GM23338 (cell line): ENCODE data around the gene DNAJC12. TPM values are rescaled to one million over a fixed set of nuclear protein-coding genes. Genes with fewer than 3 reads are reported as not detected.
"Not testable (repeated sequence)": the region's sequence is repeated elsewhere in the genome, so short reads cannot be mapped to it uniquely, and the experiment has no call there.

Source experiments
- ATAC-seq: fragments of 200-7000 bp; cut with Tn5 transposase; 3 replicates; pipeline ENCODE4 v1.9.1; 2020
- DNase-seq: peaks from one replicate; pipeline ENCODE4 v3.0.0-alpha.2; 2015; ENCODE audit warnings: low spot score
- H2AFZ ChIP-seq: fragments of 200-600 bp; sonication (generic); 2 replicates; pipeline ENCODE4 v1.8.0; 2016; ENCODE audit warnings: antibody characterized with exemption, mild to moderate bottlenecking, moderate library complexity
- H3F3A ChIP-seq: fragments of 200-600 bp; sonication (generic); replicated peaks from 2 replicates; pipeline ENCODE4 v1.8.0; 2017; ENCODE audit warnings: antibody characterized with exemption, mixed run types, low read depth
- H3K27ac ChIP-seq: fragments of 200-600 bp; sonication (generic); 2 replicates; pipeline ENCODE4 v1.6.1; 2016; ENCODE audit warnings: low read depth
- H3K27me3 ChIP-seq: fragments of 200-600 bp; sonication (generic); 2 replicates; pipeline ENCODE4 v1.8.0; 2016; ENCODE audit warnings: mild to moderate bottlenecking, mixed run types, moderate library complexity; ENCODE audit not compliant: insufficient read depth
- H3K36me3 ChIP-seq: fragments of 200-600 bp; sonication (generic); 2 replicates; pipeline ENCODE4 v1.8.0; 2016; ENCODE audit warnings: mild to moderate bottlenecking; ENCODE audit not compliant: insufficient read depth
- H3K4me1 ChIP-seq: fragments of 200-600 bp; sonication (generic); 2 replicates; pipeline ENCODE4 v1.8.0; 2016; ENCODE audit warnings: mild to moderate bottlenecking, moderate library complexity; ENCODE audit not compliant: insufficient read depth
- H3K4me2 ChIP-seq: fragments of 200-600 bp; sonication (generic); 2 replicates; pipeline ENCODE4 v1.7.1; 2017; ENCODE audit warnings: mixed run types
- H3K4me3 ChIP-seq: fragments of 200-600 bp; sonication (generic); 2 replicates; pipeline ENCODE4 v1.6.1; 2016; ENCODE audit warnings: mixed run types
- H3K79me2 ChIP-seq: fragments of 200-600 bp; sonication (generic); replicated peaks from 2 replicates; pipeline ENCODE4 v1.8.0; 2017; ENCODE audit warnings: mild to moderate bottlenecking; ENCODE audit not compliant: insufficient read depth
- H3K9me2 ChIP-seq: fragments of 200-600 bp; sonication (generic); 2 replicates; pipeline ENCODE4 v1.8.0; 2017; ENCODE audit not compliant: insufficient read depth
- H4K20me1 ChIP-seq: fragments of 200-600 bp; sonication (generic); replicated peaks from 2 replicates; pipeline ENCODE4 v1.8.0; 2017; ENCODE audit warnings: mild to moderate bottlenecking; ENCODE audit not compliant: insufficient read depth
- H3K27ac Mint-ChIP-seq: 2 replicates; pipeline ENCODE4 v1.8.0; 2020; ENCODE audit warnings: inconsistent platforms, mild to moderate bottlenecking, moderate library complexity, mixed read lengths
- H3K27me3 Mint-ChIP-seq: 3 replicates; pipeline ENCODE4 v1.8.0; 2022; ENCODE audit warnings: low read depth, mild to moderate bottlenecking, moderate library complexity, mixed read lengths, inconsistent platforms; ENCODE audit not compliant: insufficient read depth, poor library complexity
- H3K36me3 Mint-ChIP-seq: 3 replicates; pipeline ENCODE4 v1.8.0; 2021; ENCODE audit warnings: low read depth, mild to moderate bottlenecking, inconsistent platforms, moderate library complexity, mixed read lengths
- H3K4me1 Mint-ChIP-seq: 3 replicates; pipeline ENCODE4 v1.8.0; 2020; ENCODE audit warnings: mild to moderate bottlenecking, inconsistent platforms, mixed read lengths
- H3K4me3 Mint-ChIP-seq: 3 replicates; pipeline ENCODE4 v1.8.0; 2021; ENCODE audit warnings: moderate library complexity, mild to moderate bottlenecking, inconsistent platforms, mixed read lengths
- H3K9me3 Mint-ChIP-seq: 3 replicates; pipeline ENCODE4 v1.8.0; 2020; ENCODE audit warnings: moderate library complexity, mild to moderate bottlenecking, inconsistent platforms, mixed read lengths
- CREB1 ChIP-seq: fragments of 250-450 bp; sonication (Bioruptor Pico); IDR thresholded peaks from 2 replicates; pipeline ENCODE4 v1.5.0; 2020; ENCODE audit warnings: low read depth, mild to moderate bottlenecking, moderate library complexity
- CTCF ChIP-seq, 2 experiments: fragments of 200-600 bp in 1 of 2; sonication (generic) in 1 of 2; conservative IDR thresholded peaks; 2 replicates each; pipeline versions ENCODE4 v1.5.1 to v1.6.1; 2016 to 2017; ENCODE audit warnings: antibody characterized with exemption in 2 of 2, low read depth in 2 of 2, mild to moderate bottlenecking in 2 of 2, moderate library complexity in 1 of 2
- ETS1 ChIP-seq: IDR thresholded peaks from 2 replicates; pipeline ENCODE4 v1.6.1; 2016; ENCODE audit warnings: antibody characterized with exemption
- EZH2 ChIP-seq: fragments of 200-600 bp; sonication (generic); IDR thresholded peaks from one replicate; pipeline ENCODE4 v1.8.0; 2017; ENCODE audit warnings: antibody characterized with exemption, mild to moderate bottlenecking, low read depth; ENCODE audit not compliant: unreplicated experiment
- JUNB ChIP-seq: IDR thresholded peaks from one replicate; pipeline ENCODE4 v1.6.1; 2016; ENCODE audit warnings: antibody characterized with exemption; ENCODE audit not compliant: unreplicated experiment
- NANOG ChIP-seq: IDR thresholded peaks from 2 replicates; pipeline ENCODE4 v1.6.1; 2016; ENCODE audit warnings: antibody characterized with exemption, borderline replicate concordance
- POLR2AphosphoS5 ChIP-seq: IDR thresholded peaks from 2 replicates; pipeline ENCODE4 v1.6.1; 2016; ENCODE audit warnings: antibody characterized with exemption, low read depth
- STAT1 ChIP-seq: IDR thresholded peaks from one replicate; pipeline ENCODE4 v1.6.1; 2016; ENCODE audit warnings: antibody characterized with exemption; ENCODE audit not compliant: unreplicated experiment
- ZNF331 ChIP-seq: fragments of 250-450 bp; sonication (Bioruptor Pico); IDR thresholded peaks from 2 replicates; pipeline ENCODE4 v1.5.0; 2020; ENCODE audit warnings: low read depth, mild to moderate bottlenecking, moderate library complexity
- ZNF462 ChIP-seq: fragments of 250-450 bp; sonication (Bioruptor Pico); IDR thresholded peaks from 2 replicates; pipeline ENCODE4 v1.5.0; 2020; ENCODE audit warnings: mild to moderate bottlenecking, moderate library complexity
- polyA plus RNA-seq: library from polyadenylated mRNA; unstranded; fragments of >200 nt; fragmentation: Nextera tagmentation; extraction: Ambion mirVana; gene quantifications from 2 replicates; pipeline ENCODE4 v1.2.1, GENCODE V29; 2016
- total RNA-seq: library from RNA; depleted of rRNA; stranded (reverse); fragments of >200 nt; shearing (Covaris generic); gene quantifications from 2 replicates; pipeline ENCODE4 v1.2.3, GENCODE V29; 2014

The DNAJC12 gene
- total and polyA plus RNA-seq, 2 experiments from 2014 or later = 2.2 to 4.5 TPM

GRCh38 chr10:67762567-67762966 is 75.4 kb downstream of the DNAJC12 start:
- H3K79me2 ChIP-seq, H3K4me3 ChIP-seq, H3K36me3 Mint-ChIP-seq, H4K20me1 ChIP-seq, H3K9me3 Mint-ChIP-seq, H2AFZ ChIP-seq, H3K36me3 ChIP-seq, H3K4me3 Mint-ChIP-seq, ATAC-seq, H3K27ac ChIP-seq, H3K9me2 ChIP-seq, H3K27me3 ChIP-seq, H3K27ac Mint-ChIP-seq, H3K4me2 ChIP-seq, H3F3A ChIP-seq, H3K4me1 Mint-ChIP-seq, H3K4me1 ChIP-seq, DNase-seq: not testable (repeated sequence)
- H3K27me3 Mint-ChIP-seq = peaks cover 20% of the 10 kb centered on the region

- no peak overlapping the region for H3K27ac Mint-ChIP-seq
- H3K4me1 Mint-ChIP-seq = no peaks in the 10 kb centered on the region
- Histone ChIP-seq H3F3A (no peaks in the 10 kb centered on the region), H3K79me2 (no peaks in the 10 kb centered on the region), H3K27me3 (0 out of 2 replicates have a peak, but pooled peaks cover 4% of the 10 kb centered on the region), H3K9me2 (no peaks in the 10 kb centered on the region), H3K4me1 (no peaks in the 10 kb centered on the region), H3K36me3 (no peaks in the 10 kb centered on the region), H3K27ac (no peak overlapping the region), H4K20me1 (no peaks in the 10 kb centered on the region), H3K4me3 (no peak overlapping the region), H2AFZ (no peak overlapping the region), H3K4me2 (no peak overlapping the region)
- ATAC-seq = no peak
- peaks cover 6% of the 10 kb centered on the region; the same call in 2 of the 3 replicates for H3K9me3 Mint-ChIP-seq
- no peak overlapping the region for H3K4me3 Mint-ChIP-seq
- DNase-seq = no peak
- H3K36me3 Mint-ChIP-seq = peaks cover 4% of the 10 kb centered on the region
- H3K27me3 Mint-ChIP-seq = peaks cover 17% of the 10 kb centered on the region
- TF ChIP-seq EZH2 (no peak), POLR2AphosphoS5 (no peak), NANOG (no peak), CREB1 (no peak), STAT1 (no peak), JUNB (no peak), ETS1 (no peak), ZNF462 (no peak), ZNF331 (CRISPR knock-in tag) (no peak), CTCF (conservative IDR thresholded peaks at IDR 0.05; ENCODE audit: low read depth in 2 of 2) (no peak)
Measured at GRCh38 chr10:67760272-67760671, 77.7 kb downstream of the DNAJC12 start.
